SK-N-MC (cell line): ENCODE results near the gene ALS2CL.

Source experiments
- DNase-seq: peaks from one replicate; pipeline ENCODE4 v3.0.0-alpha.2; 2011; ENCODE audit warnings: low read depth, low spot score
- H3K27ac ChIP-seq: fragments of 200-600 bp; sonication (generic); 2 replicates; pipeline ENCODE4 v1.5.1; 2016; ENCODE audit warnings: mixed run types
- H3K36me3 ChIP-seq: fragments of 200-600 bp; sonication (generic); 2 replicates; pipeline ENCODE4 v1.6.1; 2017; ENCODE audit warnings: antibody characterized with exemption, low read length, mixed read lengths; ENCODE audit not compliant: insufficient read depth
- H3K4me3 ChIP-seq: fragments of 200-600 bp; sonication (generic); 2 replicates; pipeline ENCODE4 v1.5.1; 2016
- H3K9ac ChIP-seq: fragments of 200-600 bp; sonication (generic); 2 replicates; pipeline ENCODE4 v1.8.0; 2017; ENCODE audit warnings: mixed run types, mixed read lengths; ENCODE audit not compliant: insufficient read length
- H3K9me3 ChIP-seq: fragments of 200-600 bp; sonication (generic); 2 replicates; pipeline ENCODE4 v1.6.1; 2017; ENCODE audit warnings: low read depth, mild to moderate bottlenecking, antibody characterized with exemption, low read length, moderate library complexity, mixed read lengths
- EZH2 ChIP-seq: fragments of 200-600 bp; sonication (generic); IDR thresholded peaks from one replicate; pipeline ENCODE4 v1.6.1; 2017; ENCODE audit warnings: antibody characterized with exemption
- FOXP2 ChIP-seq: optimal IDR thresholded peaks from 2 replicates; pipeline ENCODE3; 2011; ENCODE audit warnings: mild to moderate bottlenecking, moderate library complexity; ENCODE audit not compliant: insufficient read depth; ENCODE audit errors: extremely low read length, control extremely low read depth
- POLR2AphosphoS5 ChIP-seq: IDR thresholded peaks from 2 replicates; pipeline ENCODE4 v1.6.1; 2012; ENCODE audit warnings: mild to moderate bottlenecking, low read depth, low read length, borderline replicate concordance

The ALS2CL gene

DNA sequence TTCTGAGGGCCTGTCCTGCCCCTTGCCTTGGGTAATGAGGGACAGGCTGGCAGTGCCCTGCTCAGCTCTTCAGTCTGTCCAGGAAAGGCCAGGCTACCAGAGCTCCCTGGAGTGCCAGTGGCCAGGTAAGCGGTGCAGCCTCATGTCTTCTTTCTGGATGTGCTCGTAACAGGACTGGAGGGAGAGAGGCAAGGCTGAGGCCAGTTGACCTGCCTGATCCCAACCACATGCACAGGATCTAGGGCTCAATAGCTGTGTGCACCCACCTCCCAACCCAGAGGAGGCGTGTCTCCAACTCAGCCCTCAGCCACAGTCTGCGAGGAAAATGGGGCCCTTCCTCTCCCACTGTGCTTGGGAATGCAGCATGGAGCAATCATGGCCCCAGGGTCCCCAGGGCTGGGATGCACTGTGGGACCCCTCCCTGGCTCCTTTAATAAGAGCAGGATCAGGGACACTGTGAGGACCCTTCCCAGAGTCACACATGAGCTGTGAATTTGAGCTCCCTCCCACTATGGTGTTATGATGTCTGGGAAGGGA is 22.5 kb downstream of the ALS2CL start:
- H3K36me3 ChIP-seq: no peaks in the 10 kb centered on the region
- no peaks in the 10 kb centered on the region for H3K9me3 ChIP-seq
- no peak overlapping the region for H3K9ac ChIP-seq
- no peak for TF ChIP-seq FOXP2
- DNase-seq: no peak
- no peak overlapping the region for H3K27ac ChIP-seq
- no peak overlapping the region for H3K4me3 ChIP-seq

DNA sequence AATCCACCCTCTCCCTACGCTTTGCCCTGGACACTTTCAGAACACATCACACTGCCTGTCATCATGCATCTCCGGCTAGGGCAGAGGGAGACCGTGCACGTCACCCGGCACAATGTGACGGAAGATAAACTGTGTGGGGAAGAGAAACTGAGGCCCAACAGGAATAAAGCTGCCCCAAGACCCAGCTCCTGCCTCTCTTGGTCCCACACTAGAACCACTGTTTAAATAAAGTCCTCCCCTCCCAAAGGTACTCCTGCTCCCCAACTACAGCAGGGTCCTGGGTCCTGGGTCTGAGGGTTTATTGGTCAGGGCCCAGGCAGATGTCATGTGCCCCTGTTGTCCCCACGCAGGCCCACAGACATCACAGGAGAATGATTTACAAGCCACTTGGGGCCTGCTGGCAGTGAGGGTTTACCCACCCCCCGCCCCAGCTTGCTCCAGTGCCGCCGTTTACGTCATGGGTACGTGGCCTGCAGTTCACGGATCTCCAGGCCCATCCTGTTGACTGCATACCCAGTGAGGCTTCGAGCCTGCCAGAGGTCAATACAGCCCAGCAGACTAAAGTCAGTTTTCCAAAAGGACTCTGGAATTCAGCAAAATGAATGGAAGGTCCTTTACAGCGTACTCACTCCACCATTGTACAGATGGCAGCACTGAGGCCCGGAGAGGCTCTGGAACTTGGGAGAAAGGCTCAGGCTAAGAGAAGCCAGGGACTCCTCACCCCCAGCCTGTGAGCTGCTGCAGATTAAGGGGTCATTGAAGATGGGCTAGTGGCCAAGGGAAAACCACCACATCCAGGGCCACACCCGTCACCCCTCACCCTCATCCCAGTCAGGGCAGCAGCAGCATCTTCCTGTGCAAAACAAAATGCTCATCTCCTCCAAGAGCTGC is 23.2 kb downstream of the ALS2CL start:
- no peak for DNase-seq
- Histone ChIP-seq H3K4me3 (no peak overlapping the region), H3K36me3 (no peaks in the 10 kb centered on the region), H3K9me3 (no peaks in the 10 kb centered on the region), H3K9ac (no peak overlapping the region), H3K27ac (no peak overlapping the region)
- TF ChIP-seq POLR2AphosphoS5: no peak
- no peak for TF ChIP-seq EZH2
- TF ChIP-seq FOXP2: no peak

DNA sequence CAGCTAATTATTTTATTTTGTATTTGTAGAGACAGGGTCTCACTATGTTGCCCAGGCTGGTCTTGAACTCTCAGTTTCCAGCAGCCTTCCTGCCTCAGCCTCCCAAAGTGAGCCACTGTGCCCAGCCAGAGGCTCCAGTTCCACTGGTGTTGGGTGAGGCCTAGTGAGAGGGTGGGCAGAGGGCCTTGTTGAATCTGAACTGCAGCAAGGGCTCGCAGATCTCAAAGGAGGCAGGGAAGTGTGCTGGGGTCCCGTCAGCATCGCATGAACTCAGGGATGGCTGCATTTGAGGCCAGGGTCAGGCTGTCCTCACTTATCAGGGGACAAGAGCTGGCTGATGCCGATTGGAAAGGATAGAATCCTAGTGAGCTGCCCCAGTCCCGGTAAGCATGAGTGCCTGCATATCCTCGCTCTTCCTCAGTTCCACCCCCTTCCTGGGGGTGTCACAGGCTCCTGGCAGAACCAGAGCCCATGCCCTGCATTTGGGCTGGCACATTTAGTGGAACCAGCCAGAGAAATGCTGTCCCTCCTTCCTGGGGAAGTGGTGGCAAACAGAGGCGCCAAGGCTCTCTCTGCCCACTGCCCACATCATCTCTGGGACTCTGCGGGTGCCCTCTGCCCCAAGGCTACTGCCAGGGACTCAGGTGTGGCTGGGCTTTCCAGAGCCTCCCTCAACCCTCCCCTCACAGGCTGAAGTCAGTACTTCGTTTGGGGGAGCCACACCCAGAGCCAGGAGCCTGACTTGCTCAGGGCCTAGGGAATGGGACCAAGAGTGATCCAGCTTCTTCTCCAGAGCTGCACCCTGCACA is 24.1 kb downstream of the ALS2CL start:
- no peaks in the 10 kb centered on the region for H3K36me3 ChIP-seq
- TF ChIP-seq FOXP2: no peak
- no peak for TF ChIP-seq EZH2
- TF ChIP-seq POLR2AphosphoS5: no peak
- H3K9me3 ChIP-seq: no peaks in the 10 kb centered on the region
- H3K4me3 ChIP-seq: no peak overlapping the region
- no peak overlapping the region for H3K27ac ChIP-seq
- DNase-seq: no peak
- H3K9ac ChIP-seq: no peak overlapping the region

DNA sequence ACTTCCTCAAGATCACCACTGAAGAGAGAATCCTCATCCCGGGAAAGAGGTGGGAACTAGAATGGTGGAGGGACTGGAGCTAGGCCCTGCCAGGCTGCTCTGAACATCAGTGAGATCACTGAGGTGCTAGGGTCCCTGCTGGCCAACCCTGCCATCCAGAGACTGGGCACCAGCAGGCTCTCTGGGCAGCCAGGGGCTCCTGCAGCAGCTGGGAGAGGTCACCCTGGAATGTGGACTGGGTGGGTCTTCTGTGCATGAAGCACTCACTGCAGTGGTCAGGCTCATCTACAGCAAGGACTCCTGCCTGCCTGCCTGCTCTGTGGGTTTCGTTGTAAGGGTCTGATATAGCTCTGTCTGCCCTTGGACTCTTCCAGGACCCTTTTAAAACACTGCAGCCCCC is 24.9 kb downstream of the ALS2CL start:
- Histone ChIP-seq H3K9me3 (no peaks in the 10 kb centered on the region), H3K9ac (no peak overlapping the region), H3K36me3 (no peaks in the 10 kb centered on the region), H3K27ac (no peak overlapping the region), H3K4me3 (no peak overlapping the region)
- no peak for DNase-seq
- TF ChIP-seq EZH2: no peak
- no peak for TF ChIP-seq POLR2AphosphoS5
- TF ChIP-seq FOXP2: no peak

DNA sequence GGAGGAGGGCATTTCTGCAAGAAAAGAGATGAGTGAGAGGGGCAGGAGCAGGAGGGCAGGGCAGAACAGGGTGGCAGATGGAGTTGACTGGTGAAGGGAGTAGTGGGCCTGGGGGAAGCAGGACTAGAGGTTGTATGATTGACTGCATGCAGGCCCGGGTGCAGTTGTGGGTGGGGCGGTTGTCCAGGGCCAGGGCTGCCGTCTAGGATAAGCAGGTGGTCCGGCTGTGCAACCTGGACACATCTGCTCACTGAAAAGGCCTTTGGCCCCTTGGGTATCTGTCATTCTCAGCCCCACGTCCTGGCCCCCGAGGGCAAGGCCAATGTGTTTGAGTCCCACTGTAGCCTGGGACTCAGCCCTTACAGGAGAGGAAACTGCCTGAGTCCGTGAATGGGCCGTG is 25.4 kb downstream of the ALS2CL start:
- no peak overlapping the region for H3K4me3 ChIP-seq
- TF ChIP-seq FOXP2: no peak
- no peak for TF ChIP-seq POLR2AphosphoS5
- no peak for TF ChIP-seq EZH2
- DNase-seq: no peak
- no peak overlapping the region for H3K27ac ChIP-seq
- H3K9me3 ChIP-seq: no peaks in the 10 kb centered on the region
- no peaks in the 10 kb centered on the region for H3K36me3 ChIP-seq
- H3K9ac ChIP-seq: no peak overlapping the region

DNA sequence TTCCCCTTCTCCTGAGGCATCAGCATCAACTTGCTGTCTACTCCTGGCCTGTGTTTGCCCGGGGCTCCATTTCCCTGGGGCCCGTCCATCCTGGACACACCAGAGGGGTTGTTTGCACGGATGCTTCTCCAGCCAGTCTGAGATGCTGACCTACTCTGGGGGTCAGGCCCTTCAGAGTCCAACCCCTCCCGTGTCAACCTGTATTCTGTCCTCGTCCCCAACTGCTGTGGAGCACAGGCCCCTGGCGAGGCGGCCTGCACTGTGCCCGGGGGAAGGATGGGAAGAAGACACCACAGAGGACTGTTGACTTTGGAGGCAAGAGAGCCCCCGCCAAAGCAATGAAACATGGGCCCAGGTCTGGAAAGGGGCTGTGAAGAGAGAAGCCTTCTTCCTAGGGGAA is 25.8 kb downstream of the ALS2CL start:
- Histone ChIP-seq H3K9ac (no peak overlapping the region), H3K4me3 (no peak overlapping the region), H3K27ac (no peak overlapping the region), H3K36me3 (no peaks in the 10 kb centered on the region), H3K9me3 (no peaks in the 10 kb centered on the region)
- TF ChIP-seq EZH2: no peak
- no peak for TF ChIP-seq POLR2AphosphoS5
- TF ChIP-seq FOXP2: no peak
- DNase-seq: no peak

DNA sequence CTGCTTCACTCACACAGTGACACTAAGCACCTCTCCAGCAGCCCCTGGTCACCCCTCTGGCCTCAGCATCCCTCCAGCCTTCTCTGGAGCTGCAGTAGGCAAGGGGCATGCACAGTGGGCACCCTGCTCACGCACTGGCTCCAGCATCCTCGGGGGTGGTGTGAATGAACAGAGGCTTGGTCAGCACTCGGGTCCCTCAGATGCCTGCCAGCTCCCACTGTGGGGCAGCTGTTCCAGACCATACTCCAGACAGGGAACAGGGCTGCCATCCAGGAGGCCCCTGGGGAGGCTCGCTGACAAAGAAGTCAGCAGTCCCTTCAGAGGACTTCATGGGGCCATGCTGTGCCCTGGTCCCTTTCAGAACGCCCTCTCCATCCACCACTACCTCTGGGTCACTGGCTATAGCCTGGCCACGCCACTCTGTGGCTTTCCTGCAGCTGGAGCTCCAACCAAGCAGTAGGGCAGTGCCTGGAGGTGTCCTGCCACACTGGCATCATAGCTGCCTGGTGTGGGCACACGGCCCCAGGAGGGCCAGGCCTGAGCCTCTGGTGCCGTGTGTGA is 26.3 kb downstream of the ALS2CL start:
- no peak overlapping the region for H3K4me3 ChIP-seq
- H3K9ac ChIP-seq: no peak overlapping the region
- no peaks in the 10 kb centered on the region for H3K9me3 ChIP-seq
- no peaks in the 10 kb centered on the region for H3K36me3 ChIP-seq
- DNase-seq: no peak
- no peak overlapping the region for H3K27ac ChIP-seq
- no peak for TF ChIP-seq EZH2
- no peak for TF ChIP-seq POLR2AphosphoS5
- TF ChIP-seq FOXP2: no peak

DNA sequence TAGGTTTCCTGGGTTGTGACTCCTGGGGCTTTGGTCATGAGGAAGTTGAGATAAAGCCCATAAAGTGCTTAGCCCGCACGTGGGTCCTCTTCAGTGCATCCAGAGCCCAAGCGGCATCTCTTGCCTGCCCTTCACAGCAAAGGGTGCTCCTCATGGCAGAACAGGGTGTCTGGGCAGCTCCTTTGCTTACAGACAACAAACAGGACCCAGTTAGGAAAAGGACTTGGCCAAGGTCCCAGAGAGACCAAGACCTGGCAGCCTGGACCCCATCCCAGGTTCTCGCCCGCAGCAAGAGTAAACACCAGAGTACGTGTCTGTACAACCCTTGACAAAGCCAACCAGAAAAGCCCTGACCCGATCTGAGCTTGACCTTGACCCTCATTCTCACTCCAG is 27.0 kb downstream of the ALS2CL start:
- no peak for DNase-seq
- H3K27ac ChIP-seq: no peak overlapping the region
- H3K4me3 ChIP-seq: no peak overlapping the region
- H3K9ac ChIP-seq: no peak overlapping the region
- no peak for TF ChIP-seq POLR2AphosphoS5
- no peak for TF ChIP-seq FOXP2
- TF ChIP-seq EZH2: no peak
- no peaks in the 10 kb centered on the region for H3K36me3 ChIP-seq
- no peaks in the 10 kb centered on the region for H3K9me3 ChIP-seq
